OCI-LY3 (cell line): Measurements from ENCODE around the gene DPEP2.

Experiments used
- EZH2phosphoT487 ChIP-seq: fragments of 200-600 bp; shearing (Covaris generic); IDR thresholded peaks from 2 replicates; pipeline ENCODE4 v1.6.1; 2018; ENCODE audit warnings: antibody characterized with exemption, mixed run types, low read depth
- TF ChIP-seq, protein P1 (sequence below): fragments of 200-600, 300-600 bp; sonication (generic); IDR thresholded peaks from 2 replicates; pipeline ENCODE4 v1.5.1; 2014; ENCODE audit warnings: antibody characterized with exemption, low read length, low read depth

GRCh38 chr16:67967183-67967957 is 31.9 kb downstream of the DPEP2 start:
- TF ChIP-seq, protein P1, sequence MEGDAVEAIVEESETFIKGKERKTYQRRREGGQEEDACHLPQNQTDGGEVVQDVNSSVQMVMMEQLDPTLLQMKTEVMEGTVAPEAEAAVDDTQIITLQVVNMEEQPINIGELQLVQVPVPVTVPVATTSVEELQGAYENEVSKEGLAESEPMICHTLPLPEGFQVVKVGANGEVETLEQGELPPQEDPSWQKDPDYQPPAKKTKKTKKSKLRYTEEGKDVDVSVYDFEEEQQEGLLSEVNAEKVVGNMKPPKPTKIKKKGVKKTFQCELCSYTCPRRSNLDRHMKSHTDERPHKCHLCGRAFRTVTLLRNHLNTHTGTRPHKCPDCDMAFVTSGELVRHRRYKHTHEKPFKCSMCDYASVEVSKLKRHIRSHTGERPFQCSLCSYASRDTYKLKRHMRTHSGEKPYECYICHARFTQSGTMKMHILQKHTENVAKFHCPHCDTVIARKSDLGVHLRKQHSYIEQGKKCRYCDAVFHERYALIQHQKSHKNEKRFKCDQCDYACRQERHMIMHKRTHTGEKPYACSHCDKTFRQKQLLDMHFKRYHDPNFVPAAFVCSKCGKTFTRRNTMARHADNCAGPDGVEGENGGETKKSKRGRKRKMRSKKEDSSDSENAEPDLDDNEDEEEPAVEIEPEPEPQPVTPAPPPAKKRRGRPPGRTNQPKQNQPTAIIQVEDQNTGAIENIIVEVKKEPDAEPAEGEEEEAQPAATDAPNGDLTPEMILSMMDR = no peak
- TF ChIP-seq EZH2phosphoT487 = no peak
